Measurements from ENCODE around the gene FOXL2. TPM values are rescaled to one million over a fixed set of nuclear protein-coding genes. Genes with fewer than 3 reads are reported as not detected.

FOXL2 gene
- total and polyA plus RNA-seq, 8 donors, result not detected

DNA sequence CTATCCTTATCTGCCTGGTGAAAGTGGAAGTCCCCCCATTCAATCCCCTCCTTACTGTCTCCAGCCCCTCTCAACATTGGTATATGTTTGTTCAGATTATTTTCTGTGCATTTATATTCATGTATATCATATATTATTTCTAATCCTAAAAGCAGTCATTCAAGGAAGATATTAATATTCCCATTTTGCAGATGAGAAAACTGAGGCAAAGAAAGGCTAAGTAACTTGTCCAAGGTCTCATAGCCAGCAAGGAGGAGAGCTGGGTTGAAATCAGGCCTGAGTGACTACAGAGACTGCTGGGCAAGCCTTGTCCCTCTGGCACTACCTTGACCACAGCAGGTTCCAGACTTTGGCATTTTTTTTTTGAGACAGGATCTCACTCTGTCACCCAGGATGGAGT, 29.1 kb upstream of the FOXL2 start:
- DNase-seq, result no peak

GRCh38 chr3:138975351-138975750, 28.4 kb upstream of the FOXL2 start:
- no peaks in the 10 kb centered on the region for H3K9me3 ChIP-seq
- no peak for DNase-seq

More for the DNA sequence above, 29.1 kb upstream of the FOXL2 start:
- H3K27me3 ChIP-seq, result peaks cover 0 to 10% of the 10 kb centered on the region in 2 donors
- no peak for TF ChIP-seq CTCF (IDR thresholded peaks at IDR 0.05)
- H3K27ac ChIP-seq, result no peak overlapping the region
- no peaks in the 10 kb centered on the region for H3K4me1 ChIP-seq
- no peak overlapping the region for H3K4me3 ChIP-seq
- intact Hi-C loops (cut with DNase I), result no loop called here
- no peaks in the 10 kb centered on the region for H3K9me3 ChIP-seq
- H3K36me3 ChIP-seq, result no peaks in the 10 kb centered on the region
- no peak for ATAC-seq

DNA sequence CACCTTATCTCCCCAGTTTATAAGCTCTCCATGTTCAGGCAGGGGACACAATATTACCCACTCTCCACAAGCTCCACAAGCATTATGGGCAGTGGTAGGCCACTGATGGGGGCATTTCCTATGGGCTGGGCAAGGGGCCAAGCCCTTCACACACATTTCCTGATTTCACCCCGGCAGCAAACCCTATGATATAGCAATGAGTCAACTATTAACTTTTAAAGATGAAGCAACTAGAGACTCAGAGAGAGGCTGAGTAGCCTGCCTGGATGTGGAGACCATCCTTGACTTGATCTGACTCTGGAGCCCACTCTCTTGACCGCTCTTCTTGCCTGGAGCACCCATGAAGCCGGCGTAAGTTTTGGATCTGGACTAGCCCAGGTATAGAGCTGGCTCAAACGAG, 27.5 kb upstream of the FOXL2 start:
- no peak for TF ChIP-seq CTCF (IDR thresholded peaks at IDR 0.05)
- no peaks in the 10 kb centered on the region for H3K9me3 ChIP-seq
- no peaks in the 10 kb centered on the region for H3K4me1 ChIP-seq
- no peak overlapping the region for H3K4me3 ChIP-seq
- no peak overlapping the region for H3K27ac ChIP-seq
- no peak for ATAC-seq
- H3K36me3 ChIP-seq, result no peaks in the 10 kb centered on the region
- intact Hi-C loops (cut with DNase I), result no loop called here
- peak in 1 of 4 donors; percentile 19 for DNase-seq
- H3K27me3 ChIP-seq, result peaks cover 0 to 24% of the 10 kb centered on the region in 2 donors

More at GRCh38 chr3:138975351-138975750, 28.4 kb upstream of the FOXL2 start:
- no peak overlapping the region for H3K4me3 ChIP-seq
- no peaks in the 10 kb centered on the region for H3K4me1 ChIP-seq
- TF ChIP-seq CTCF (IDR thresholded peaks at IDR 0.05), result no peak
- intact Hi-C loops (cut with DNase I), result no loop called here
- H3K27me3 ChIP-seq, result peaks cover 0 to 15% of the 10 kb centered on the region in 2 donors
- ATAC-seq, result no peak
- no peak overlapping the region for H3K27ac ChIP-seq
- no peaks in the 10 kb centered on the region for H3K36me3 ChIP-seq

- Histone ChIP-seq H3K4me3 (no peak overlapping the region), H3K27me3 (peaks cover 0 to 25% of the 10 kb centered on the region in 2 donors), H3K9me3 (no peaks in the 10 kb centered on the region), H3K36me3 (no peaks in the 10 kb centered on the region), H3K27ac (no peak overlapping the region), H3K4me1 (no peaks in the 10 kb centered on the region)
- no peak for DNase-seq
- ATAC-seq, result no peak
- no peak for TF ChIP-seq CTCF (IDR thresholded peaks at IDR 0.05)
- intact Hi-C loops (cut with DNase I), result no loop called here
Observed at GRCh38 chr3:138972941-138973340, 26.0 kb upstream of the FOXL2 start.

DNA sequence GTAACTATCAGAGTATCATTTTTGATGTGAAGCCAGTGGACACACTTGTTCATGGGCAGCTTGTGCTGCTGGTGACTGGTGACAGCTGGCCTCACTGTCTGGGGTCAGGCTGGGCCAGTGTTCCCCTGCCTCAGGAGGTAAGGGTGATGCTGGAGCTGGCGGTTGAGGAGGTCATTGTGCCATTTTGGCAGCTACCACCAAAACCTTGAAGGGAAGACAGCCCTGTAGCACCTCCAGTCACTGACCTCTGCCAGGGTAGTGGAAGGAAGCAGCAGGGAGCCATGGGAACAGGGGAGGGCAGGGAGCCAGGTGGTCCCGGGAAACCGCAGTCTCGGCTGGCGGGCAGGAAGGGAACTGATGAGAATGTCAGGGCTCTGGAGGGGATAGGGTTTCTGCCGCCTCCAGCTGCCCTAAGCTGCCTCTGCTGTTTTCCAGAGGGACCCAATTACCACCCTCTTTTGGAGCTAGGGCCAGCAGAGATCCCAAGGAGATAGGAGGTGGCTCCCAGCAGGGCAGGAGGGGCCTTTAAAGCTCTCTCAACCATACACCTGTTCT, 24.9 kb upstream of the FOXL2 start:
- TF ChIP-seq CTCF (IDR thresholded peaks at IDR 0.05), result no peak
- intact Hi-C loops (cut with DNase I), result no loop called here
- ATAC-seq, result no peak
- no peaks in the 10 kb centered on the region for H3K9me3 ChIP-seq
- no peak overlapping the region for H3K27ac ChIP-seq
- no peaks in the 10 kb centered on the region for H3K36me3 ChIP-seq
- no peaks in the 10 kb centered on the region for H3K4me1 ChIP-seq
- no peak overlapping the region for H3K4me3 ChIP-seq
- H3K27me3 ChIP-seq, result peaks cover 0 to 25% of the 10 kb centered on the region in 2 donors
- no peak for DNase-seq
